Heart left ventricle (tissue), 16 donors: Measurements from ENCODE around the gene PAFAH1B2. TPM values are rescaled to one million over a fixed set of nuclear protein-coding genes. Genes with fewer than 3 reads are reported as not detected.

Experiments
- ATAC-seq, 4 donors: fragments of 200-7000 bp; cut with Tn5 transposase; one replicate each; pipeline ENCODE4 v1.9.1; 2020 to 2022; ENCODE audit warnings: moderate library complexity in 4 of 4, mild to moderate bottlenecking in 3 of 4, moderate number of reproducible peaks in 1 of 4
- DNase-seq, 5 donors: peaks; one replicate each; pipeline ENCODE4 v3.0.0-alpha.2; 2020
- H3K27ac ChIP-seq, 12 donors: fragments of 200-600 bp; sonication (generic) in 4 of 12; one replicate each; pipeline versions ENCODE4 v1.5.0 to v1.8.0; 2016 to 2022; ENCODE audit warnings: mild to moderate bottlenecking in 2 of 12
- H3K27me3 ChIP-seq, 9 donors: fragments of 200-600 bp; sonication (generic) in 2 of 9; one replicate each; pipeline versions ENCODE4 v1.5.1 to v1.8.0; 2016 to 2022; ENCODE audit warnings: mild to moderate bottlenecking in 3 of 9
- H3K36me3 ChIP-seq, 9 donors: fragments of 200-600 bp; sonication (generic) in 2 of 9; one replicate each; pipeline versions ENCODE4 v1.5.0 to v1.8.0; 2018 to 2022; ENCODE audit warnings: mild to moderate bottlenecking in 2 of 9
- H3K4me1 ChIP-seq, 12 donors: fragments of 200-600 bp; sonication (generic) in 4 of 12; one replicate each; pipeline versions ENCODE4 v1.5.0 to v1.8.0; 2016 to 2022; ENCODE audit warnings: mild to moderate bottlenecking in 3 of 12
- H3K4me3 ChIP-seq, 12 donors: fragments of 200-600 bp; sonication (generic) in 4 of 12; one replicate each; pipeline versions ENCODE4 v1.5.0 to v1.8.0; 2017 to 2022; ENCODE audit warnings: mild to moderate bottlenecking in 9 of 12, moderate library complexity in 4 of 12
- H3K9me3 ChIP-seq, 12 donors: fragments of 200-600 bp; sonication (generic) in 4 of 12; one replicate each; pipeline versions ENCODE4 v1.5.0 to v1.8.0; 2016 to 2022; ENCODE audit warnings: mild to moderate bottlenecking in 1 of 12
- CTCF ChIP-seq, 12 donors: fragments of 200-600 bp; sonication (generic) in 4 of 12; IDR thresholded peaks; one replicate each; pipeline versions ENCODE4 v1.5.0 to v1.8.0; 2018 to 2022; ENCODE audit warnings: antibody characterized with exemption in 12 of 12, mild to moderate bottlenecking in 5 of 12
- POLR2A ChIP-seq, 2 donors: fragments of 450-650 bp; IDR thresholded peaks; one replicate each; pipeline ENCODE4 v1.6.1; 2017; ENCODE audit warnings: antibody characterized with exemption in 2 of 2, mild to moderate bottlenecking in 2 of 2, moderate library complexity in 2 of 2
- WGBS, 4 donors: extraction: QIAGEN DNeasy Blood & Tissue Kit in 2 of 4; methylation state at CpG; one replicate each; pipeline versions ENCODE4 v1.1.5 to v1.1.7; 2013 to 2018; 5-methylcytosine and 5-hydroxymethylcytosine counted together
- intact Hi-C, 10 donors: fragments of 100-400 bp; cut with DNase I; formaldehyde crosslinking; loops; one replicate each; pipeline versions ENCODE4 v1.11.1 to v1.14.2; 2022
- polyA plus RNA-seq, 2 donors: library from polyadenylated mRNA; stranded (reverse); fragments of 200-250 nt; gene quantifications; one replicate each; pipeline ENCODE4 v1.2.3, GENCODE V29; 2013
- total RNA-seq, 9 donors: library from RNA; depleted of rRNA in 2 of 9; stranded (reverse); fragments of >200 nt in 2 of 9; fragmentation: NEBNext Ultra II Directional in 3 of 9; extraction: Animal tissue kit (Norgen Biotek cat#: 25700) in 3 of 9; gene quantifications; one replicate each; pipeline versions ENCODE4 v1.1.0 to v1.2.4, GENCODE V29; 2016 to 2023
- donor health status: ischemic (EF 13 %, LVEDD 7.1; RV severe dilation, severe dysfunction).
- donor health status: healthy with polysubstance abuse.
- donor health status: DM: no; HTN: yes; CAD: no.
- donor health status: DM: no; HTN: no; CAD: no.
- donor health status: ischemic (EF 25% LVEDD 6.9; RV normal size, moderate dysfunction).
- donor health status: ischemic (EF 25% LVEDD 5.7; RV mildly dilated, moderate dysfunction).
- donor health status: healthy.
- donor health status: DM: yes; HTN: yes; CAD: no.
- donor health status: ischemic (EF 35%, LVEDD 5.7; RV mildly dilated, moderate dysfunction).
- donor health status: nonischemic (EF 11% LVEDD 7.7; RV severe dilation, severe dysfunction).
- donor health status: DM: yes; HTN: yes; CAD: no.
- donor health status: PGD.
- donor health status: ischemic (EF 29% LVEDD 5.4; RV normal size, mild dysfunction).
- donor health status: nonischemic (EF 23%, LVEDD 6.1; RV moderate dilation, normal function).

PAFAH1B2 gene
- total and polyA plus RNA-seq, 11 donors, result 16.7 to 81.1 (median 65.6) TPM

DNA sequence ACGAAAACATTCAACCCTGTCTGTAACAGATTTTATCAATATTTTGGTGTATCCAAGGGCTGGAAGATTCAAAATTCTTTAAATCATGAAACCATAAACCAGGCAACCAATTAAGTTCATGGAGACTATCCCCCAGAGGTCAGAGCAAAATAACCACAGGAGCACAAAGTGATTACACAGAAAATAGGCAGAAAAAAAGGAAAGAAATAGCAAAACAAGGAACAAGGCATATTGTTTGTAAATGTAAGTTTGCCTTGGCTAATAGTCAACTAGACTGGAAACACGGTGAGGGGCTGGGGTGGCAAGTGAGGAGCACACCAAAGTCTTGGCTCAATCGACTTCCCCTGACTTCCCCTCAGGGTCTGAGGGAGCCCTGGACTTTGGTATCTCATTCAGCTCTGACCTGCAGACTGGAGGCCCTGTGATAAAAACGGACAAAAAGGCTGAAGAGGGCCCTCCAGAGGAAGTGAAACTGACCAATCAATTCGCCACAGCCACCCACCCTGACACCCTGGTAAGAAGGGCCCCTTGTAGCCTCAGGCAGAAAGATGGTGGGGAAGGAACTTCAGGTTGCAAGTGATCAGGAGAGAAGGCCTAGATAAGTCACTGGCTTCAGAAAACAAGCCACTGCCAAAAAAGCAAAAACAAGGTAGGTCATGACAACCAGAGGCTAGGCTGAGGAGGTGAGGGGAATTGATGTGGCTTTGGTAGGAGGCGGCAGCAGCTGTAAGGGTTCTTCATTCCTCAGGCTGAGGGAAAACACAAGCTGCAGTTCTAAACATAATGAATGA lies 47.7 kb upstream of the PAFAH1B2 start:
- Histone ChIP-seq H3K4me3 (peak overlapping the region in 10 of 12 donors; percentile 57 to 93 (median 84)), H3K4me1 (peaks cover 0 to 63% (median 48%) of the 10 kb centered on the region in 12 donors), H3K27ac (peak overlapping the region in 11 of 12 donors; percentile 2 to 99 (median 98)), H3K36me3 (no peaks in the 10 kb centered on the region), H3K27me3 (no peaks in the 10 kb centered on the region), H3K9me3 (no peaks in the 10 kb centered on the region)
- DNase-seq, result no peak
- intact Hi-C loops, result loop anchor here in 4 of 10 donors (5.0 to 10.0 kb wide), 8 partner anchors 52 to 224 kb away; no protein-coding TSS in a partner anchor
- WGBS, 4 donors, result 46 to 51% (median 48%) methylated on average over 6 of the region's 6 CpGs
- TF ChIP-seq CTCF (IDR thresholded peaks at IDR 0.05) (no peak), POLR2A (IDR thresholded peaks at IDR 0.05) (no peak)
- ATAC-seq, result no peak

DNA sequence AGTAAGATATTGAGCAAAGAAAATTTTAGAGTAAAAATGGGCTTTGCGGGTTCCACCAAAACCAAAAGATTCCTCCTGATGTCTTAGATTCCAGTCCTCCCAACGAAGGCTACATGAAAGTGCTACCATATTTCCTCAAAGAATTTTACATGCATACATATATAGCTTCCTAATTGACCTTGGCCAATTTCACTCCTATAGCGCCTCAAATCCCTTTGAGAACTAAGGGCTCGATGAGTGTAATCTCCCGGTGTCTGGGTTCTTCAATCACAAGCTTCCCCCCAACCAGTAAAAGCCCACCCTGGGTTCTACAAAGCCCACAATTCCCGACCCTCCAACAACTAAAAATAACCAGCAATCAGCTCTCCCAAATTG lies 47.1 kb upstream of the PAFAH1B2 start:
- H3K4me1 ChIP-seq, result peaks cover 0 to 63% (median 48%) of the 10 kb centered on the region in 12 donors
- no peaks in the 10 kb centered on the region for H3K36me3 ChIP-seq
- WGBS, 4 donors, result 44 to 51% (median 46%) methylated on average over 6 of the region's 6 CpGs
- peak overlapping the region; percentile 57 to 94 (median 84) for H3K4me3 ChIP-seq
- H3K27ac ChIP-seq, result peak overlapping the region in 11 of 12 donors; percentile 94 to 99 (median 98)
- H3K27me3 ChIP-seq, result no peaks in the 10 kb centered on the region
- ATAC-seq (no peak), DNase-seq (no peak)
- no peaks in the 10 kb centered on the region for H3K9me3 ChIP-seq
- TF ChIP-seq CTCF (IDR thresholded peaks at IDR 0.05) (no peak), POLR2A (IDR thresholded peaks at IDR 0.05) (no peak)
- intact Hi-C loops, result loop anchor here in 4 of 10 donors (5.0 to 10.0 kb wide), 8 partner anchors 52 to 225 kb away; no protein-coding TSS in a partner anchor

- Histone ChIP-seq H3K36me3 (no peaks in the 10 kb centered on the region), H3K9me3 (no peaks in the 10 kb centered on the region), H3K4me3 (peak overlapping the region; percentile 57 to 94 (median 84)), H3K4me1 (peaks cover 0 to 59% (median 48%) of the 10 kb centered on the region in 12 donors), H3K27ac (peak overlapping the region; percentile 94 to 99 (median 98)), H3K27me3 (no peaks in the 10 kb centered on the region)
- 1 to 2% (median 1%) methylated on average over 24 to 65 of the region's 65 CpGs for WGBS, 4 donors
- DNase-seq (peak; percentile 38 to 77 (median 59)), ATAC-seq (peak in 2 of 4 donors; percentile 6 to 20)
- TF ChIP-seq CTCF (IDR thresholded peaks at IDR 0.05) (no peak), POLR2A (IDR thresholded peaks at IDR 0.05) (no peak)
- intact Hi-C loops, result loop anchor here in 6 of 10 donors (2.0 to 10.0 kb wide), 10 partner anchors 53 to 225 kb away; no protein-coding TSS in a partner anchor
Measured at GRCh38 chr11:117097389-117098268, 46.5 kb upstream of the PAFAH1B2 start.
